ENCODE results near the gene CMKLR1.

CMKLR1 gene

GRCh38 chr12:108297895-108298760 lies 41.0 kb downstream of the CMKLR1 start:
- no peak for DNase-seq

GRCh38 chr12:108297424-108297823 lies 41.7 kb downstream of the CMKLR1 start:
- DNase-seq, result no peak

- DNase-seq, result no peak
These were observed 42.2 kb downstream of the CMKLR1 start for GRCh38 chr12:108296945-108297344.

- no peak for DNase-seq
These were observed 43.5 kb downstream of the CMKLR1 start for GRCh38 chr12:108295641-108296040.

- DNase-seq, result no peak
These were observed 49.6 kb downstream of the CMKLR1 start for GRCh38 chr12:108289350-108290161.

- no peak for DNase-seq
These were observed 51.9 kb downstream of the CMKLR1 start for GRCh38 chr12:108287227-108287626.

- no peak for DNase-seq
These were observed 54.1 kb downstream of the CMKLR1 start for GRCh38 chr12:108285016-108285415.

GRCh38 chr12:108284163-108284562 lies 54.9 kb downstream of the CMKLR1 start:
- DNase-seq, result no peak

GRCh38 chr12:108282676-108283075 lies 56.4 kb downstream of the CMKLR1 start:
- DNase-seq, result no peak

- no peak for DNase-seq
These were observed 57.0 kb downstream of the CMKLR1 start for GRCh38 chr12:108282160-108282559.

GRCh38 chr12:108277613-108278012 lies 61.5 kb downstream of the CMKLR1 start:
- no peak for DNase-seq

- DNase-seq, result no peak
These were observed 65.9 kb downstream of the CMKLR1 start for GRCh38 chr12:108273217-108273616.

- DNase-seq, result no peak
These were observed 66.9 kb downstream of the CMKLR1 start for GRCh38 chr12:108271951-108272872.

- no peak for DNase-seq
These were observed 68.3 kb downstream of the CMKLR1 start for GRCh38 chr12:108270849-108271143.

- DNase-seq, result no peak
These were observed 68.9 kb downstream of the CMKLR1 start for GRCh38 chr12:108270035-108270848.

- no peak for DNase-seq
These were observed 69.9 kb downstream of the CMKLR1 start for GRCh38 chr12:108269224-108269623.

GRCh38 chr12:108268397-108268796 lies 70.7 kb downstream of the CMKLR1 start:
- DNase-seq, result no peak

- DNase-seq, result no peak
These were observed 71.7 kb downstream of the CMKLR1 start for GRCh38 chr12:108267450-108267849.

- DNase-seq, result no peak
These were observed 73.0 kb downstream of the CMKLR1 start for GRCh38 chr12:108266131-108266530.

GRCh38 chr12:108265505-108265904 lies 73.6 kb downstream of the CMKLR1 start:
- no peak for DNase-seq

- no peak for DNase-seq
These were observed 78.1 kb downstream of the CMKLR1 start for GRCh38 chr12:108260969-108261368.

GRCh38 chr12:108260039-108260438 lies 79.1 kb downstream of the CMKLR1 start:
- no peak for DNase-seq

Measured in NCI-H1436 treated with DMSO at 0.1 percent for 48 hours (cell line).